ENCODE data around the gene QSOX1. TPM values are rescaled to one million over a fixed set of nuclear protein-coding genes. Genes with fewer than 3 reads are reported as not detected.

The QSOX1 gene
- polyA plus RNA-seq, 6 donors from 2014 or later: 4.9 to 8.0 (median 5.5) TPM

- H3K4me1 Mint-ChIP-seq: peaks cover 0 to 3% (median 0%) of the 10 kb centered on the region in 3 donors
- no peak overlapping the region for H3K4me3 Mint-ChIP-seq
- ATAC-seq (ENCODE audit: low read depth in 2 of 2): no peak
These were observed 90.2 kb downstream of the QSOX1 start for GRCh38 chr1:180244840-180245239.

DNA sequence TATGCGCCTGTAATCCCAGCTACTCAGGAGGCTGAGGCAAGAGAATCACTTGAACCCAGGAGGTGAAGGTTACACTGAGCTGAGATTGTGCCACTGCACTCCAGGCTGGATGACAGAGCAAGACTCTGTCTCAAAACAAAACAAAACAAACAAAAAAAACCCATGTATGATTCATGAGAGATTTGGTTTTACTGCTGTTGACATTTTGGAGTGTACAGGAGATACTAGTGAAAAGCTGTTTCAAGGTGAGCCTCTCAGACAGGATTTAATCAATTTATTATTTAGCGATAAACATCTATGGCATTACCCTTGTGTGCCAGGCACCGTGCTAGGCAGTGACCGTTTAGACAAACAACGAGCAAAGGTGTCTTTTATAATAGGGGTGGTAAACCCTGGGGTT, 91.9 kb downstream of the QSOX1 start:
- Mint-ChIP-seq H3K4me3 (no peak overlapping the region), H3K36me3 (no peaks in the 10 kb centered on the region), H3K27me3 (peaks cover 27 to 58% (median 53%) of the 10 kb centered on the region in 3 donors), H3K4me1 (peaks cover 0 to 3% (median 0%) of the 10 kb centered on the region in 3 donors), H3K27ac (no peak overlapping the region), H3K9me3 (peaks cover 0 to 2% (median 0%) of the 10 kb centered on the region in 7 donors)
- ATAC-seq (ENCODE audit: low read depth in 2 of 2) (no peak), DNase-seq (no peak)

More at GRCh38 chr1:180244840-180245239, 90.2 kb downstream of the QSOX1 start:
- Mint-ChIP-seq H3K36me3 (no peaks in the 10 kb centered on the region), H3K27ac (peak overlapping the region in 1 of 6 donors; percentile 21), H3K9me3 (peaks cover 0 to 2% (median 0%) of the 10 kb centered on the region in 7 donors), H3K27me3 (peaks cover 37 to 64% (median 62%) of the 10 kb centered on the region in 3 donors)
- DNase-seq: no peak

GRCh38 chr1:180247061-180247460, 92.4 kb downstream of the QSOX1 start:
- Mint-ChIP-seq H3K9me3 (peaks cover 0 to under 1% (median 0%) of the 10 kb centered on the region in 7 donors), H3K27me3 (peaks cover 27 to 57% (median 54%) of the 10 kb centered on the region in 3 donors), H3K27ac (no peak overlapping the region), H3K36me3 (no peaks in the 10 kb centered on the region), H3K4me3 (no peak overlapping the region), H3K4me1 (peaks cover 0 to 3% (median 0%) of the 10 kb centered on the region in 3 donors)
- DNase-seq (no peak), ATAC-seq (ENCODE audit: low read depth in 2 of 2) (no peak)

DNA sequence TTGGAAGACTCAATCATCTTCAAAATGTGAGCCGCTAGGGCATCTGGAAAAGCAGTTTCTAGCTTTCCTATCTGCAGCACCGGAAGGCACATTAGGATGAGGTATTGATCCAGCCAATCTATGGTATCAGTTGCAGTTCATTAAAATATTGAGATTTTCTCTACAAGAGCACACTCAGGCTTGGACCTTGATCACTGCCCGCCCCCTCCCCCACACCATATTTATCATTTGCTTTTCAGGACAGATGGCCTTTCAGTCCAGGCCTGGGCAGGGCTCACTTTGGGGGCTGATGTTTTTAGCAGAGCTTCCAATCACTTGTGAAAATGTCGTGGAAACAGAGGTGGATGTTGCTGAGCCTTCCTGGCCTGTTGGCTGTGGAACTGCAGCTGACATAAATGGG, 92.9 kb downstream of the QSOX1 start:
- Mint-ChIP-seq H3K4me1 (peaks cover 0 to 3% (median 0%) of the 10 kb centered on the region in 3 donors), H3K9me3 (no peaks in the 10 kb centered on the region), H3K27me3 (peaks cover 23 to 56% (median 54%) of the 10 kb centered on the region in 3 donors), H3K27ac (no peak overlapping the region), H3K36me3 (no peaks in the 10 kb centered on the region), H3K4me3 (no peak overlapping the region)
- ATAC-seq (ENCODE audit: low read depth in 2 of 2): no peak
- DNase-seq: no peak

DNA sequence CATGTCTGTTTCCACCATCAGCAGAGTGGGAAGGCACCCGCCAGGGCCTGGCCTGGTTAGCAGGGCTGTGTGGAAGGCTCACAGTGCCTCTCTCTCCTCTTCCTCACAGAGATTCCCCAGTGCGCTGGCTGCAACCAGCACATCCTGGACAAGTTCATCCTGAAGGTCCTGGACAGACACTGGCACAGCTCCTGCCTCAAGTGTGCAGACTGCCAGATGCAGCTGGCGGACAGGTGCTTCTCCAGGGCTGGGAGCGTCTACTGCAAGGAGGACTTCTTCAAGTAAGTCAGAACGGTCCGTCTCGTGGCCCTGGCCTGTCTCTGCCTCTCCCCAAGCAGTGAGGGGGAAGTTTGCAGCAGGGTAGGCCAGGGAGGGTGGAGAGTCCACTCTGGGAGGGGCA, 93.5 kb downstream of the QSOX1 start:
- peaks cover 26 to 56% (median 51%) of the 10 kb centered on the region in 3 donors for H3K27me3 Mint-ChIP-seq
- DNase-seq (no peak), ATAC-seq (ENCODE audit: low read depth in 2 of 2) (no peak)

DNA sequence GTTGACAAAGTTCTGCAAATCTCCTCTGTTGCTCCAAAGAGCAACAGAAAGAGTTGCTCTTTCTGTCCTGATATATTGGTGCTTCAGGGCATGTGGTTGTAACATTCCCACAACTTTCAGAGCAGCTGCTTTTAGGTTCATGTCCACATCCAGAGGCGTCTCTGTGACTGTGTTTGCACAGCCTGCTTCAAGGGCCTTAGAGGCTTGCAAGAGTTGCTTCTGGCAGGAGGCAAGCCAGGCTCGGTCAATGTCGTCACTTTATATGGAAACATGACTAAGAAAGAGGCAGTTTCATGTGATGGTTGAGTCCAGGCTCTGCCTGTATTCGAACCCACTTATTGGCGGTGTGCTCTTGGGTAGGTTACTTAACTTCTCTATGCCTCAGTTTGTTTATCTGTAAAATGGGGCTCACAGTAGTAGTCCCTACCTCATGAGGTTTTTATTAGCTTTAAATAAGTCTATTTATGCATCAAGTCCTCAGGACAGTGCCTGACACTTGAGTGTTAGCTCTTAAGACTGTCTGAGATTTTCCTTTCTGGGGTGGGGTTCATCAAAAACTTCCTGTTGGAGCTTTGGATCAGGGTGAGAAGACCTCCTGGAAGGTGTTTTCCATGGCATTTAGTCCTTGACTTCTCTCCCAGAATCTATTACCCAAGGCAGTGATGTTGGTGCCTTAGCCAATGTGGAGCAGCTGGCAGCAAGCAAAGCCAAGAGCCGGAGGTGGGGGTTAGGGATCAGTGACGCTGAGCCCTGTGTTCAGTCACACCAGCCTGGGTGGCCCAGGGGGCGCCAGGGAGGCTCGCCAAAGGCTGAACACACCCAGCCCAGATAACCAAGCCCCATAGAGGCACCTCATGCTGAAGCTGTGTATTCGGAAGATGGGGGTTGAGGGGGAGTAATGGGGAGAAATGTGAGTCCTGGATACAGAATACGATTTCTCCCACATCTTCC, 94.3 kb downstream of the QSOX1 start:
- H3K4me1 Mint-ChIP-seq: peaks cover 0 to 3% (median 0%) of the 10 kb centered on the region in 3 donors
- H3K9me3 Mint-ChIP-seq: no peaks in the 10 kb centered on the region
- no peak for ATAC-seq (ENCODE audit: low read depth in 2 of 2)
- no peak overlapping the region for H3K27ac Mint-ChIP-seq
- peaks cover 27 to 58% (median 50%) of the 10 kb centered on the region in 3 donors for H3K27me3 Mint-ChIP-seq
- H3K4me3 Mint-ChIP-seq: peak overlapping the region in 1 of 8 donors; percentile 29
- DNase-seq: no peak
- no peaks in the 10 kb centered on the region for H3K36me3 Mint-ChIP-seq

More for the DNA sequence above, 93.5 kb downstream of the QSOX1 start:
- Mint-ChIP-seq H3K9me3 (no peaks in the 10 kb centered on the region), H3K4me3 (no peak overlapping the region), H3K27ac (no peak overlapping the region), H3K36me3 (no peaks in the 10 kb centered on the region), H3K4me1 (peaks cover 0 to 3% (median 0%) of the 10 kb centered on the region in 3 donors)

DNA sequence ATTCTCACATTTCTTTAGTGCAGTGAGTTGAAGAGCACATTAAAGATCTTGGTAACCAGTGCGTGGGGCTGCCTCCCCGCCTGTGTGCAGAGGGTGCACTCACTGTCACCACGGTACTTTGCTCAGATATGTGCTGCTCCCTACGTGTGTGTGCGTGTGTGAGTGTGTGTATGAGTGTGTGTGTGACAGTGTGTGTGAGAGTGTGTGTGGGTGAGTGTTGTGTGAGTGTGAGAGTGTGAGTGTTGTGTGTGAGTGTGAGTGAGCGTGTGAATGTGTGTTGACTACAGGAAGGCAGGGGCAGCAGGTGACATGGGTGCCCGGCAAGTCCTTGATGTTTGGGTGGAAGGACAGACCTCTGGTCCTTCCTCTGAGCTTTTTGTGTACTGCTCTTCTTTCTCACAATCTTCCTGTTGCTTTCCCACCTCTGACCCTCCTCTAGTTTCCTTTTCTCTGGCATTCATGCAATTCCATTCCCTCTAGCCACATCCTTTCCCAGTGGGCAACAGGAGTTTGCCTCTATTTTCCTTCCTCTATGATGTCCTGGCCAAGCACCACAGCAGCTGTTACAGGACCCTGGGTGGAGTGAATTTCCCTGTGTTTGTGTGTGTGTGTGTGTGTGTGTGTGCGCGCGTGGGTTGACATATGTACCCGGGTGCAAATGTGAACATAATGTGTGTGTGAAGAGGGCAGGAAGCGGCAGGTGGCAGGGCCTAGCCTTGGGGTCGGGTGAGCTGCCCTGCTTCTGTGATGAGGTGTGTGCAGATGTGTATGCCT, 95.2 kb downstream of the QSOX1 start:
- H3K4me3 Mint-ChIP-seq: peak overlapping the region in 1 of 8 donors; percentile 67
- H3K27ac Mint-ChIP-seq: no peak overlapping the region
- no peaks in the 10 kb centered on the region for H3K9me3 Mint-ChIP-seq
- DNase-seq (no peak), ATAC-seq (ENCODE audit: low read depth in 2 of 2) (no peak)
- H3K4me1 Mint-ChIP-seq: peaks cover 0 to 3% (median 0%) of the 10 kb centered on the region in 3 donors
- H3K27me3 Mint-ChIP-seq: peaks cover 21 to 55% (median 42%) of the 10 kb centered on the region in 3 donors
- H3K36me3 Mint-ChIP-seq: no peaks in the 10 kb centered on the region

- H3K27ac Mint-ChIP-seq: no peak overlapping the region
- no peaks in the 10 kb centered on the region for H3K9me3 Mint-ChIP-seq
- H3K36me3 Mint-ChIP-seq: no peaks in the 10 kb centered on the region
- H3K4me1 Mint-ChIP-seq: no peaks in the 10 kb centered on the region
- no peak overlapping the region for H3K4me3 Mint-ChIP-seq
- ATAC-seq (ENCODE audit: low read depth in 2 of 2): no peak
- DNase-seq: no peak
- H3K27me3 Mint-ChIP-seq: peaks cover 22 to 53% (median 37%) of the 10 kb centered on the region in 3 donors
These were observed 95.8 kb downstream of the QSOX1 start for GRCh38 chr1:180250499-180250770.

- DNase-seq: no peak
- no peaks in the 10 kb centered on the region for H3K36me3 Mint-ChIP-seq
- ATAC-seq (ENCODE audit: low read depth in 2 of 2): no peak
- H3K4me1 Mint-ChIP-seq: no peaks in the 10 kb centered on the region
- peak overlapping the region in 1 of 6 donors; percentile 46 for H3K27ac Mint-ChIP-seq
- H3K9me3 Mint-ChIP-seq: peaks cover 0 to 2% (median 0%) of the 10 kb centered on the region in 7 donors
- peaks cover 22 to 54% (median 34%) of the 10 kb centered on the region in 3 donors for H3K27me3 Mint-ChIP-seq
- H3K4me3 Mint-ChIP-seq: no peak overlapping the region
These were observed 96.3 kb downstream of the QSOX1 start for GRCh38 chr1:180250883-180251509.

DNA sequence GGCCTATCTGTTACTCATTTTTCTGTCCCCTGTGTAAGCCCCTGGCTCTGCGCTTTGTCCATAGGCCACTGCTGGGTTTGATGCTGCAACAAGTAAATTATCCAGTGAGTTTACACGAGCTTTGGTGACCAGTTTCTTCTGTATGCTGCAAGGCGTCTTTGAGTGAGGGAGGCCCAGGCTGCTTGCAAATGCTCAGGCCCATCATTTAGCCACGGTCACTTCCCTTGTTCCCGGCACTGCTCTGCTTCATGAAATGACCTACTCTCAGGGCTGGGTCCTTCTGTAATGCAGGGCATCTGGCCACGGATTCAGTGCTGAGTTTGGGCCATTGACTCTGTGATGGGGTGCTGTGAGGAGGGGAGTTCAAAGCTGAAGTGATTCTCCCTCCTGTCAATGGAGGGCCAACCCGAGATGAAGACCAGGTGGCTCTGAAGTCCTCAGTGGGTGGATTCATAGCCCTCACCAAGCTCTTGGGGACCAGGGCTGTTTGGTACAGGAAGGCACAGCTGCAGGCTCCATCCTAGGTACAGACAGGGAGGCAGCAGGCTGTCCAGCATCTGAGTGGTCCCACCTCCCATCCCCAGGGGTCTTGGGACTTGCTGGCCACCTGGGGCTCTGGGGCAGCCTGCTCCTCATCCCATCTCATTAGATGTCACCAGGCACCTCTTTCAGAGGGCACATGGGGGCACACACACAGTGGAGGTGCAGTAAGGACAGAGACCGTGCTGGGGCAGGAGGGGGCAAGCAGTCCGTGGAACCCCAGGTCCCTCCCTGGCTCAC, 97.0 kb downstream of the QSOX1 start:
- ATAC-seq (ENCODE audit: low read depth in 2 of 2): no peak
- Mint-ChIP-seq H3K4me3 (no peak overlapping the region), H3K36me3 (no peaks in the 10 kb centered on the region), H3K4me1 (no peaks in the 10 kb centered on the region), H3K9me3 (peaks cover 0 to 2% (median 0%) of the 10 kb centered on the region in 7 donors), H3K27ac (peak overlapping the region in 1 of 6 donors; percentile 46), H3K27me3 (peaks cover 24 to 61% (median 41%) of the 10 kb centered on the region in 3 donors)
- no peak for DNase-seq

DNA sequence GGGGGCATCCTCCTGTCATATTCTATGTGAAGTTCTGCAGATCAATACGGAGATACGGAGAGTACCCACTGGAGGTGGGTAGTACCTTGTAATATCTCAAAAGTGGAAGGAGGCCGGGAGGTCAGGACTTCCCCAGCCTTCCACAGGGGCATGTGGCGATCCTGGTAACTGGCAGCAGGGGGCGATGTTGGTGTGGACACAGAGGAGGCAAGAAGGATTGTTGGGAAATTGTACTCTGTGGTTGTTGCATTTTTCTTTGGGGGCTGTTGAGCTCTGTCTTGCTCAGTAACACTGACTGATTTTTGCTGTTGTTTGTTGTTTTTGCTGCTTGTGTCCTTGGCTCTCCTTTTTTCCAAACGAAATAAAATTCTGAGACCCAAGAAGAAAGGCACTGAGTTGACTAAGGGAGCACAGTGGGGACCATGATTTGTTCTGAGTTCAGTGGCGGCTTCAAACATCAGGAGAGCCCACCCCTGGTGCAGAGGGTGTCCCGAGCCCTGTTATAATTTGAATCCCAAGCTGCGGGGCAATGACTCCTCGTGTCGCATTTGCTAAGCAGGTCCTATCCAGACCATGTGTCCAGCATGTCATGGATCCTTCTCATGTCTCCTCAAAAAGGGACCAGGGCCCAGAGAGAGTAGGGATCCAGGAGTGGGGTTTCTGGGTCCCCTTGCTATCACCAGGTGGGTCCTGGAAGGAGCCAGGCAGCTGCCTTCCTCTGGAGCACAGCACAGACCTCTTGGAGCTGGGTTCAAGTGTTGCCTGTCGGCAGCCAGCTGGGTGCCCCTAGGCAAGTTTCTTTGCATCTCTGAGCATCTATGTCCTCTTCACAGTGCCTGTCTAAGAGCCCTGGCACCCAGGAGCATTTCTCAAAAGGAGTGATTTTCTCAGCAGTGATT, 98.2 kb downstream of the QSOX1 start:
- H3K27ac Mint-ChIP-seq: no peak overlapping the region
- no peaks in the 10 kb centered on the region for H3K36me3 Mint-ChIP-seq
- H3K9me3 Mint-ChIP-seq: peaks cover 0 to 2% (median 0%) of the 10 kb centered on the region in 7 donors
- no peak overlapping the region for H3K4me3 Mint-ChIP-seq
- H3K4me1 Mint-ChIP-seq: no peaks in the 10 kb centered on the region
- ATAC-seq (ENCODE audit: low read depth in 2 of 2): peak; percentile 32 to 43
- no peak for DNase-seq
- H3K27me3 Mint-ChIP-seq: peaks cover 34 to 69% (median 50%) of the 10 kb centered on the region in 3 donors
